Fibroblast of skin of scalp (primary cell): Measurements from ENCODE around the gene HPCA.

Experiments used
- DNase-seq: peaks from one replicate; pipeline ENCODE4 v3.0.0-alpha.2; 2013

The HPCA gene

GRCh38 chr1:32937061-32937460, 50.8 kb downstream of the HPCA start:
- no peak for DNase-seq

- peak; percentile 53 for DNase-seq
These were observed 53.5 kb downstream of the HPCA start for GRCh38 chr1:32939655-32940371.

- no peak for DNase-seq
These were observed 57.9 kb downstream of the HPCA start for GRCh38 chr1:32944180-32944579.
